ENCODE data around the gene CST3. TPM values are rescaled to one million over a fixed set of nuclear protein-coding genes. Genes with fewer than 3 reads are reported as not detected.
A peak's percentile ranks its signal among the peaks of the same experiment; 100 is the strongest.
"Not testable (repeated sequence)": the region's sequence is repeated elsewhere in the genome, so short reads cannot be mapped to it uniquely, and the experiment has no call there.

CST3 gene
- total and polyA plus RNA-seq, 2 experiments from 2014 or later: 478 to 784 TPM

GRCh38 chr20:23659989-23660837 is 22.5 kb upstream of the CST3 start:
- TF ChIP-seq EZH2 (IDR thresholded peaks at IDR 0.05; ENCODE audit: insufficient read depth, poor library complexity, severe bottlenecking): no peak
- TF ChIP-seq EZH2phosphoT487 (IDR thresholded peaks at IDR 0.05; ENCODE audit: insufficient read depth, low read depth): no peak
- in situ Hi-C loops (cut with MboI): no loop called here
- WGBS, 2 experiments (ENCODE audit: low coverage in 1 of 2, low lambda C conversion rate in 2 of 2, missing lambda C conversion rate in 2 of 2): 21 to 24% methylated on average over 8 of the region's 8 CpGs
- Histone ChIP-seq H2AFZ (peak overlapping the region; percentile 41), H3K9ac (no peak overlapping the region), H4K20me1 (ENCODE audit: insufficient read depth) (no peaks in the 10 kb centered on the region), H3K4me2 (ENCODE audit: unreplicated experiment) (no peak overlapping the region), H3K36me3 (ENCODE audit: low read depth) (no peaks in the 10 kb centered on the region), H3F3A (ENCODE audit: insufficient read depth) (no peaks in the 10 kb centered on the region), H3K79me2 (ENCODE audit: insufficient read depth) (no peaks in the 10 kb centered on the region), H3K9me2 (ENCODE audit: insufficient read depth) (no peaks in the 10 kb centered on the region), H3K9me3 (ENCODE audit: low read depth) (no peaks in the 10 kb centered on the region), H3K4me1 (ENCODE audit: insufficient read depth) (no peaks in the 10 kb centered on the region; the same call in 1 of the 2 replicates), H3K27me3 (replicated peaks; ENCODE audit: insufficient read depth) (no peaks in the 10 kb centered on the region), H3K27ac (no peak overlapping the region), H3K4me3 (no peak overlapping the region)
- DNase-seq: peak; percentile 54

- 55 to 68% methylated on average over 2 of the region's 2 CpGs for WGBS, 2 experiments (ENCODE audit: low coverage in 1 of 2, low lambda C conversion rate in 2 of 2, missing lambda C conversion rate in 2 of 2)
- H3F3A ChIP-seq (ENCODE audit: insufficient read depth); H3K36me3 ChIP-seq (ENCODE audit: low read depth); H3K9ac ChIP-seq; in situ Hi-C loops (cut with MboI); H3K4me3 ChIP-seq; H3K79me2 ChIP-seq (ENCODE audit: insufficient read depth); H3K9me2 ChIP-seq (ENCODE audit: insufficient read depth); H3K9me3 ChIP-seq (ENCODE audit: low read depth); H3K27me3 ChIP-seq (replicated peaks; ENCODE audit: insufficient read depth); H3K27ac ChIP-seq; DNase-seq; H4K20me1 ChIP-seq (ENCODE audit: insufficient read depth); H3K4me2 ChIP-seq (ENCODE audit: unreplicated experiment); H3K4me1 ChIP-seq (ENCODE audit: insufficient read depth); H2AFZ ChIP-seq: not testable (repeated sequence)
Observed at GRCh38 chr20:23659610-23659988, 21.8 kb upstream of the CST3 start.

- Histone ChIP-seq H3K4me1 (ENCODE audit: insufficient read depth) (no peaks in the 10 kb centered on the region; the same call in 1 of the 2 replicates), H3K4me3 (no peak overlapping the region), H4K20me1 (ENCODE audit: insufficient read depth) (no peaks in the 10 kb centered on the region), H3K36me3 (ENCODE audit: low read depth) (no peaks in the 10 kb centered on the region), H3K9me3 (ENCODE audit: low read depth) (no peaks in the 10 kb centered on the region), H3K27ac (no peak overlapping the region), H3K9ac (no peak overlapping the region), H3K27me3 (replicated peaks; ENCODE audit: insufficient read depth) (no peaks in the 10 kb centered on the region), H3K9me2 (ENCODE audit: insufficient read depth) (no peaks in the 10 kb centered on the region), H3F3A (ENCODE audit: insufficient read depth) (no peaks in the 10 kb centered on the region), H3K4me2 (ENCODE audit: unreplicated experiment) (no peak overlapping the region), H2AFZ (no peak overlapping the region), H3K79me2 (ENCODE audit: insufficient read depth) (no peaks in the 10 kb centered on the region)
- no peak for DNase-seq
- TF ChIP-seq EZH2phosphoT487 (IDR thresholded peaks at IDR 0.05; ENCODE audit: insufficient read depth, low read depth) (no peak), EZH2 (IDR thresholded peaks at IDR 0.05; ENCODE audit: insufficient read depth, poor library complexity, severe bottlenecking) (no peak)
- WGBS, 2 experiments (ENCODE audit: low coverage in 1 of 2, low lambda C conversion rate in 2 of 2, missing lambda C conversion rate in 2 of 2): 79 to 81% methylated on average over 8 of the region's 8 CpGs
- in situ Hi-C loops (cut with MboI): no loop called here
Observed at GRCh38 chr20:23658989-23659609, 21.3 kb upstream of the CST3 start.

GRCh38 chr20:23658336-23658735 is 20.6 kb upstream of the CST3 start:
- Histone ChIP-seq H3K27me3 (replicated peaks; ENCODE audit: insufficient read depth) (no peaks in the 10 kb centered on the region), H3K9me2 (ENCODE audit: insufficient read depth) (no peaks in the 10 kb centered on the region), H3K9ac (no peak overlapping the region), H3K4me3 (no peak overlapping the region), H4K20me1 (ENCODE audit: insufficient read depth) (no peaks in the 10 kb centered on the region), H3K9me3 (ENCODE audit: low read depth) (no peaks in the 10 kb centered on the region), H2AFZ (peak overlapping the region; percentile 30; the same call in 1 of the 2 replicates), H3K36me3 (ENCODE audit: low read depth) (no peaks in the 10 kb centered on the region), H3K4me1 (ENCODE audit: insufficient read depth) (no peaks in the 10 kb centered on the region; the same call in 1 of the 2 replicates), H3K4me2 (ENCODE audit: unreplicated experiment) (no peak overlapping the region), H3K27ac (no peak overlapping the region), H3K79me2 (ENCODE audit: insufficient read depth) (no peaks in the 10 kb centered on the region), H3F3A (ENCODE audit: insufficient read depth) (no peaks in the 10 kb centered on the region)
- TF ChIP-seq EZH2 (IDR thresholded peaks at IDR 0.05; ENCODE audit: insufficient read depth, poor library complexity, severe bottlenecking): no peak
- 43 to 47% methylated on average over 2 of the region's 2 CpGs for WGBS, 2 experiments (ENCODE audit: low coverage in 1 of 2, low lambda C conversion rate in 2 of 2, missing lambda C conversion rate in 2 of 2)
- in situ Hi-C loops (cut with MboI): no loop called here
- peak; percentile 34 for DNase-seq

All from GM23248 (cell line).